ENCODE results near the gene IFITM1. TPM values are rescaled to one million over a fixed set of nuclear protein-coding genes. Genes with fewer than 3 reads are reported as not detected.
"Not testable (repeated sequence)": the region's sequence is repeated elsewhere in the genome, so short reads cannot be mapped to it uniquely, and the experiment has no call there.

The IFITM1 gene
- total RNA-seq, 1 donor from 2014 or later = 526 TPM

GRCh38 chr11:324156-324555 lies 10.3 kb downstream of the IFITM1 start:
- no peak overlapping the region for H3K27ac ChIP-seq (ENCODE audit: low read depth, low read length)
- FAIRE-seq (no peak), DNase-seq (ENCODE audit: low read depth) (no peak)
- peaks cover 10% of the 10 kb centered on the region for H3K4me1 Mint-ChIP-seq (ENCODE audit: low read depth, unreplicated experiment)
- H3K36me3 ChIP-seq (ENCODE audit: insufficient read depth, low read length) = no peaks in the 10 kb centered on the region
- H3K9me3 Mint-ChIP-seq (ENCODE audit: unreplicated experiment) = no peaks in the 10 kb centered on the region
- peaks cover 3% of the 10 kb centered on the region for H3K36me3 Mint-ChIP-seq (ENCODE audit: low read depth, unreplicated experiment)
- no peaks in the 10 kb centered on the region for H3K9me3 ChIP-seq (ENCODE audit: insufficient read depth, low read depth, low read length)
- no peak overlapping the region for H3K4me3 ChIP-seq (ENCODE audit: insufficient read depth, low read depth, low read length)
- H2AFZ ChIP-seq (ENCODE audit: low read depth, low read length) = no peak overlapping the region
- H3K4me3 Mint-ChIP-seq (ENCODE audit: unreplicated experiment) = no peak overlapping the region
- no peak for TF ChIP-seq EZH2 (IDR thresholded peaks at IDR 0.05; ENCODE audit: insufficient read depth, low read length)
- TF ChIP-seq CTCF (IDR thresholded peaks at IDR 0.05; ENCODE audit: insufficient read depth, low read depth, low read length) = no peak
- no peaks in the 10 kb centered on the region for H3K27me3 ChIP-seq (ENCODE audit: insufficient read depth, low read length)
- no peak overlapping the region for H3K4me2 ChIP-seq (ENCODE audit: low read length)
- H3K27me3 Mint-ChIP-seq (ENCODE audit: low read depth, unreplicated experiment) = peaks cover 3% of the 10 kb centered on the region
- H3K27ac Mint-ChIP-seq (ENCODE audit: unreplicated experiment) = no peak overlapping the region
- no peak overlapping the region for H3K9ac ChIP-seq (ENCODE audit: low read length)
- no peaks in the 10 kb centered on the region for H4K20me1 ChIP-seq (ENCODE audit: insufficient read depth, low read length)
- peaks cover 15% of the 10 kb centered on the region for H3K4me1 ChIP-seq (ENCODE audit: insufficient read depth, low read length)
- H3K79me2 ChIP-seq (ENCODE audit: insufficient read depth, low read length) = peaks cover 12% of the 10 kb centered on the region

GRCh38 chr11:324593-325517 lies 11.0 kb downstream of the IFITM1 start:
- not testable (repeated sequence) for H3K36me3 Mint-ChIP-seq (ENCODE audit: low read depth, unreplicated experiment); FAIRE-seq; DNase-seq (ENCODE audit: low read depth); H4K20me1 ChIP-seq (ENCODE audit: insufficient read depth, low read length); H3K79me2 ChIP-seq (ENCODE audit: insufficient read depth, low read length); H3K4me3 ChIP-seq (ENCODE audit: insufficient read depth, low read depth, low read length); H2AFZ ChIP-seq (ENCODE audit: low read depth, low read length); H3K4me3 Mint-ChIP-seq (ENCODE audit: unreplicated experiment); H3K36me3 ChIP-seq (ENCODE audit: insufficient read depth, low read length); H3K27ac Mint-ChIP-seq (ENCODE audit: unreplicated experiment); H3K27me3 ChIP-seq (ENCODE audit: insufficient read depth, low read length); H3K9ac ChIP-seq (ENCODE audit: low read length); H3K27me3 Mint-ChIP-seq (ENCODE audit: low read depth, unreplicated experiment); H3K9me3 ChIP-seq (ENCODE audit: insufficient read depth, low read depth, low read length); H3K4me2 ChIP-seq (ENCODE audit: low read length); H3K9me3 Mint-ChIP-seq (ENCODE audit: unreplicated experiment); H3K27ac ChIP-seq (ENCODE audit: low read depth, low read length)
- peaks cover 10% of the 10 kb centered on the region for H3K4me1 Mint-ChIP-seq (ENCODE audit: low read depth, unreplicated experiment)
- H3K4me1 ChIP-seq (ENCODE audit: insufficient read depth, low read length) = peaks cover 11% of the 10 kb centered on the region

GRCh38 chr11:325796-326591 lies 12.2 kb downstream of the IFITM1 start:
- Mint-ChIP-seq H3K4me3 (ENCODE audit: unreplicated experiment) (peak overlapping the region; percentile 0), H3K27me3 (ENCODE audit: low read depth, unreplicated experiment) (peaks cover 4% of the 10 kb centered on the region), H3K36me3 (ENCODE audit: low read depth, unreplicated experiment) (no peaks in the 10 kb centered on the region), H3K4me1 (ENCODE audit: low read depth, unreplicated experiment) (peaks cover 4% of the 10 kb centered on the region), H3K9me3 (ENCODE audit: unreplicated experiment) (no peaks in the 10 kb centered on the region), H3K27ac (ENCODE audit: unreplicated experiment) (no peak overlapping the region)
- H3K4me2 ChIP-seq (ENCODE audit: low read length) = no peak overlapping the region
- no peak overlapping the region for H2AFZ ChIP-seq (ENCODE audit: low read depth, low read length)
- no peak overlapping the region for H3K9ac ChIP-seq (ENCODE audit: low read length)
- no peak overlapping the region for H3K4me3 ChIP-seq (ENCODE audit: insufficient read depth, low read depth, low read length)
- no peaks in the 10 kb centered on the region for H4K20me1 ChIP-seq (ENCODE audit: insufficient read depth, low read length)
- peaks cover 7% of the 10 kb centered on the region for H3K4me1 ChIP-seq (ENCODE audit: insufficient read depth, low read length)
- no peaks in the 10 kb centered on the region for H3K27me3 ChIP-seq (ENCODE audit: insufficient read depth, low read length)
- H3K9me3 ChIP-seq (ENCODE audit: insufficient read depth, low read depth, low read length) = no peaks in the 10 kb centered on the region
- no peak for FAIRE-seq
- TF ChIP-seq CTCF (IDR thresholded peaks at IDR 0.05; ENCODE audit: insufficient read depth, low read depth, low read length) = no peak
- no peak for TF ChIP-seq EZH2 (IDR thresholded peaks at IDR 0.05; ENCODE audit: insufficient read depth, low read length)
- H3K27ac ChIP-seq (ENCODE audit: low read depth, low read length) = no peak overlapping the region
- H3K79me2 ChIP-seq (ENCODE audit: insufficient read depth, low read length) = no peaks in the 10 kb centered on the region
- no peak for DNase-seq (ENCODE audit: low read depth)
- no peaks in the 10 kb centered on the region for H3K36me3 ChIP-seq (ENCODE audit: insufficient read depth, low read length)
